Measurements from ENCODE around the gene PSKH1. TPM values are rescaled to one million over a fixed set of nuclear protein-coding genes. Genes with fewer than 3 reads are reported as not detected.

The PSKH1 gene
- total and polyA plus RNA-seq, 9 of the 15 experiments (the other 6 are each of a cell fraction or from before 2014, with no cell fraction given), result 0.96 to 20.9 (median 9.4) TPM

DNA sequence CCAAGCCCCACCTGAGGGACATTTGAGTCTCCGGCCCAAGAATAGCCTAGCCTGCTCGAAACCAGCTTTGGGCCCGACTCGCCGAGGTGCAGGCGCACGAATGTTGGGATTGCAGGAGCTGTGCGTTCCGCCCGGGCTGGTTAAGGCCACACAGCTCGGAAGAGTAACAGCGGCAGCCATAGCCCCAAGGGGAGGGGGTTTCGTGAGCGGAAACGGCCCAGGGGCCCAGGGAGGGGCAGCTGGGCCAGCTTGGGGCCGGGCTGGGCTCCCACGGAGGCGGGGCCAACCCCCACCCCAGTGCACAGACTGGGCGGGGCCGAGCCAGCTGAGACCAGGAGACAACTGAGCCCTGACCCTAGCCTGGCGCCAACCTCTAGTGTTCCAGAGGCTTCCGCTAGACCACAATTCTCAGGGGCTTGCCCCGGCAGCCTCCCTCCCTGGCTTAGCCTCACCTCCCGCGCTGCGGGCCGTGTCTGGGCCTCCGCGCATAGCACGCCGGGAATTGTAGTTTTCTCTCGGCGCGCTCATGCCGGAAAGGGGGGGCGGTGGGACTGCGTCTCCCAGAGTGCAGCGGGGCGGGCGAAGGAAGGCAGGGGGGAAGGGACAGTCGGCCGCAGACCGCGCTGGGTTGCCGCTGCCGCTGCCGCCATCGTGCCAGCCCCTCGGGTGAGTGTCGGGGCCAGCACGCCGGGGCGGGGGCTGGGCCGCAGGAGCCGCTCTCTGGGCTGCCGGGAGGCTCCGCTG lies 46.6 kb upstream of the PSKH1 start, which contains the start of gene NUTF2 (continued):
- TF ChIP-seq ZNF583 (CRISPR knock-in tag; IDR thresholded peaks at IDR 0.05) (no peak), ZNF134 (CRISPR knock-in tag; conservative IDR thresholded peaks at IDR 0.05) (0 out of 2 replicates have a peak, but pooled peaks have one; percentile 36), CHCHD3 (CRISPR knock-in tag; IDR thresholded peaks at IDR 0.05) (no peak), NFE2L1 (tag; IDR thresholded peaks at IDR 0.05; ENCODE audit: borderline replicate concordance, low read depth) (no peak), MTA3 (IDR thresholded peaks at IDR 0.05; ENCODE audit: borderline replicate concordance) (peak; percentile 94), GATA2 (CRISPR knock-in tag; IDR thresholded peaks at IDR 0.05) (no peak), MCM5 (IDR thresholded peaks at IDR 0.05; ENCODE audit: low read depth) (no peak), EGR1 (conservative IDR thresholded peaks at IDR 0.05) (peak; percentile 84), EP300 (IDR thresholded peaks at IDR 0.05; ENCODE audit: low read length) (peak; percentile 51), ZNF717 (CRISPR knock-in tag; IDR thresholded peaks at IDR 0.05) (no peak), CBFB (CRISPR knock-in tag; IDR thresholded peaks at IDR 0.05) (no peak), FUS (optimal IDR thresholded peaks at IDR 0.05; ENCODE audit: low read depth, low read length) (no peak), SIN3A (IDR thresholded peaks at IDR 0.05; ENCODE audit: borderline replicate concordance in 2 of 2, control insufficient read depth in 1 of 2, low read depth in 2 of 2, low read length in 2 of 2) (peak; percentile 49 to 65; a peak in 1 of 4 replicates)
- TF ChIP-seq, protein P1, sequence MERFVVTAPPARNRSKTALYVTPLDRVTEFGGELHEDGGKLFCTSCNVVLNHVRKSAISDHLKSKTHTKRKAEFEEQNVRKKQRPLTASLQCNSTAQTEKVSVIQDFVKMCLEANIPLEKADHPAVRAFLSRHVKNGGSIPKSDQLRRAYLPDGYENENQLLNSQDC (CRISPR knock-in tag; IDR thresholded peaks at IDR 0.05), result no peak
- TF ChIP-seq, protein P2, sequence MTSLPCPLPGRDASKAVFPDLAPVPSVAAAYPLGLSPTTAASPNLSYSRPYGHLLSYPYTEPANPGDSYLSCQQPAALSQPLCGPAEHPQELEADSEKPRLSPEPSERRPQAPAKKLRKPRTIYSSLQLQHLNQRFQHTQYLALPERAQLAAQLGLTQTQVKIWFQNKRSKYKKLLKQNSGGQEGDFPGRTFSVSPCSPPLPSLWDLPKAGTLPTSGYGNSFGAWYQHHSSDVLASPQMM (CRISPR knock-in tag; IDR thresholded peaks at IDR 0.05), result no peak
- TF ChIP-seq, protein P3, sequence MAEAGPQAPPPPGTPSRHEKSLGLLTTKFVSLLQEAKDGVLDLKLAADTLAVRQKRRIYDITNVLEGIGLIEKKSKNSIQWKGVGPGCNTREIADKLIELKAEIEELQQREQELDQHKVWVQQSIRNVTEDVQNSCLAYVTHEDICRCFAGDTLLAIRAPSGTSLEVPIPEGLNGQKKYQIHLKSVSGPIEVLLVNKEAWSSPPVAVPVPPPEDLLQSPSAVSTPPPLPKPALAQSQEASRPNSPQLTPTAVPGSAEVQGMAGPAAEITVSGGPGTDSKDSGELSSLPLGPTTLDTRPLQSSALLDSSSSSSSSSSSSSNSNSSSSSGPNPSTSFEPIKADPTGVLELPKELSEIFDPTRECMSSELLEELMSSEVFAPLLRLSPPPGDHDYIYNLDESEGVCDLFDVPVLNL (CRISPR knock-in tag; IDR thresholded peaks at IDR 0.05; ENCODE audit: low read depth), result no peak
- TF ChIP-seq, protein P4, sequence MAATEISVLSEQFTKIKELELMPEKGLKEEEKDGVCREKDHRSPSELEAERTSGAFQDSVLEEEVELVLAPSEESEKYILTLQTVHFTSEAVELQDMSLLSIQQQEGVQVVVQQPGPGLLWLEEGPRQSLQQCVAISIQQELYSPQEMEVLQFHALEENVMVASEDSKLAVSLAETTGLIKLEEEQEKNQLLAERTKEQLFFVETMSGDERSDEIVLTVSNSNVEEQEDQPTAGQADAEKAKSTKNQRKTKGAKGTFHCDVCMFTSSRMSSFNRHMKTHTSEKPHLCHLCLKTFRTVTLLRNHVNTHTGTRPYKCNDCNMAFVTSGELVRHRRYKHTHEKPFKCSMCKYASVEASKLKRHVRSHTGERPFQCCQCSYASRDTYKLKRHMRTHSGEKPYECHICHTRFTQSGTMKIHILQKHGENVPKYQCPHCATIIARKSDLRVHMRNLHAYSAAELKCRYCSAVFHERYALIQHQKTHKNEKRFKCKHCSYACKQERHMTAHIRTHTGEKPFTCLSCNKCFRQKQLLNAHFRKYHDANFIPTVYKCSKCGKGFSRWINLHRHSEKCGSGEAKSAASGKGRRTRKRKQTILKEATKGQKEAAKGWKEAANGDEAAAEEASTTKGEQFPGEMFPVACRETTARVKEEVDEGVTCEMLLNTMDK (IDR thresholded peaks at IDR 0.05; ENCODE audit: borderline replicate concordance, insufficient read depth, low read depth, low read length, poor library complexity, severe bottlenecking), result no peak
- TF ChIP-seq, protein P5, sequence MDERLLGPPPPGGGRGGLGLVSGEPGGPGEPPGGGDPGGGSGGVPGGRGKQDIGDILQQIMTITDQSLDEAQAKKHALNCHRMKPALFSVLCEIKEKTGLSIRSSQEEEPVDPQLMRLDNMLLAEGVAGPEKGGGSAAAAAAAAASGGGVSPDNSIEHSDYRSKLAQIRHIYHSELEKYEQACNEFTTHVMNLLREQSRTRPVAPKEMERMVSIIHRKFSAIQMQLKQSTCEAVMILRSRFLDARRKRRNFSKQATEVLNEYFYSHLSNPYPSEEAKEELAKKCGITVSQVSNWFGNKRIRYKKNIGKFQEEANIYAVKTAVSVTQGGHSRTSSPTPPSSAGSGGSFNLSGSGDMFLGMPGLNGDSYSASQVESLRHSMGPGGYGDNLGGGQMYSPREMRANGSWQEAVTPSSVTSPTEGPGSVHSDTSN (CRISPR knock-in tag; IDR thresholded peaks at IDR 0.05; ENCODE audit: low read depth), result no peak
- TF ChIP-seq, protein P5 (tag; conservative IDR thresholded peaks at IDR 0.05; ENCODE audit: low read depth), result no peak
